NCI-H748 treated with DMSO at 0.1 percent for 48 hours (cell line): Measurements from ENCODE around the gene SNORC.

Experiments used
- DNase-seq: peaks from one replicate; lab custom pipeline; 2025; lab: John Stamatoyannopoulos, UW

The SNORC gene

GRCh38 chr2:232869138-232870017 lies 686 bp upstream of the SNORC start:
- DNase-seq: no peak

GRCh38 chr2:232870766-232871371 lies 805 bp downstream of the SNORC start:
- DNase-seq: no peak

- DNase-seq: no peak
Measured at GRCh38 chr2:232871418-232871834, 1.4 kb downstream of the SNORC start.

GRCh38 chr2:232871835-232872736 lies 2.0 kb downstream of the SNORC start:
- DNase-seq: no peak

GRCh38 chr2:232872826-232873225 lies 2.8 kb downstream of the SNORC start:
- no peak for DNase-seq

- DNase-seq: no peak
Measured at GRCh38 chr2:232873292-232873908, 3.3 kb downstream of the SNORC start.

- no peak for DNase-seq
Measured at GRCh38 chr2:232873909-232874641, 4.0 kb downstream of the SNORC start.

GRCh38 chr2:232874677-232875223 lies 4.7 kb downstream of the SNORC start:
- no peak for DNase-seq

GRCh38 chr2:232875256-232876121 lies 5.4 kb downstream of the SNORC start:
- no peak for DNase-seq

GRCh38 chr2:232876161-232876977 lies 6.3 kb downstream of the SNORC start:
- no peak for DNase-seq

GRCh38 chr2:232876978-232877441 lies 6.9 kb downstream of the SNORC start:
- no peak for DNase-seq

- DNase-seq: no peak
Measured at GRCh38 chr2:232877940-232878511, 8.0 kb downstream of the SNORC start.

- DNase-seq: no peak
Measured at GRCh38 chr2:232878855-232879617, 9.0 kb downstream of the SNORC start.

- DNase-seq: no peak
Measured at GRCh38 chr2:232879618-232880494, 9.8 kb downstream of the SNORC start.

- DNase-seq: no peak
Measured at GRCh38 chr2:232880764-232881351, 10.8 kb downstream of the SNORC start.

- no peak for DNase-seq
Measured at GRCh38 chr2:232882085-232882484, 12.0 kb downstream of the SNORC start.
